Neural progenitor cell (in vitro differentiated cells): ENCODE results near the gene RHOD. TPM values are rescaled to one million over a fixed set of nuclear protein-coding genes. Genes with fewer than 3 reads are reported as not detected.

Experiments
- DNase-seq: peaks from one replicate; pipeline ENCODE4 v3.0.0-alpha.2; 2016; ENCODE audit warnings: low spot score
- H2AFZ ChIP-seq: fragments of 200-600 bp; sonication (generic); replicated peaks from 2 replicates; pipeline ENCODE4 v1.6.1; 2016; ENCODE audit warnings: antibody characterized with exemption
- H3F3A ChIP-seq: fragments of 200-600 bp; sonication (generic); 2 replicates; pipeline ENCODE4 v1.6.1; 2016; ENCODE audit warnings: antibody characterized with exemption, low read depth
- H3K27ac ChIP-seq: fragments of 200-600 bp; sonication (generic); 2 replicates; pipeline ENCODE4 v1.5.1; 2016; ENCODE audit warnings: mild to moderate bottlenecking
- H3K27me3 ChIP-seq: fragments of 200-600 bp; sonication (generic); 2 replicates; pipeline ENCODE4 v1.6.1; 2016; ENCODE audit warnings: mild to moderate bottlenecking, moderate library complexity
- H3K36me3 ChIP-seq: fragments of 200-600 bp; sonication (generic); 2 replicates; pipeline ENCODE4 v1.5.1; 2016
- H3K4me1 ChIP-seq: fragments of 200-600 bp; sonication (generic); 2 replicates; pipeline ENCODE4 v1.6.1; 2016; ENCODE audit warnings: mixed run types
- H3K4me2 ChIP-seq: fragments of 200-600 bp; sonication (generic); 2 replicates; pipeline ENCODE4 v1.6.1; 2016
- H3K4me3 ChIP-seq: fragments of 200-600 bp; sonication (generic); 2 replicates; pipeline ENCODE4 v1.5.1; 2016
- H3K79me2 ChIP-seq: fragments of 200-600 bp; sonication (generic); 2 replicates; pipeline ENCODE4 v1.6.1; 2016; ENCODE audit warnings: low read depth
- H3K9ac ChIP-seq: fragments of 200-600 bp; sonication (generic); 2 replicates; pipeline ENCODE4 v1.6.1; 2016
- H3K9me3 ChIP-seq: fragments of 200-600 bp; sonication (generic); 2 replicates; pipeline ENCODE4 v1.5.1; 2016; ENCODE audit warnings: low read depth
- H4K20me1 ChIP-seq: fragments of 200-600 bp; sonication (generic); 2 replicates; pipeline ENCODE4 v1.6.1; 2016; ENCODE audit warnings: low read depth
- H3K27ac Mint-ChIP-seq: 3 replicates; pipeline ENCODE4 v1.8.0; 2021; ENCODE audit warnings: mixed read lengths
- H3K27me3 Mint-ChIP-seq: 2 replicates; pipeline ENCODE4 v1.8.0; 2022; ENCODE audit warnings: low read depth, mild to moderate bottlenecking, inconsistent platforms, moderate library complexity, mixed read lengths; ENCODE audit not compliant: insufficient read depth
- H3K36me3 Mint-ChIP-seq: 3 replicates; pipeline ENCODE4 v1.8.0; 2021; ENCODE audit warnings: mixed read lengths
- H3K4me1 Mint-ChIP-seq: 3 replicates; pipeline ENCODE4 v1.8.0; 2021; ENCODE audit warnings: mixed read lengths
- H3K4me3 Mint-ChIP-seq: 3 replicates; pipeline ENCODE4 v1.8.0; 2021; ENCODE audit warnings: mild to moderate bottlenecking, moderate library complexity, mixed read lengths
- H3K9me3 Mint-ChIP-seq: 3 replicates; pipeline ENCODE4 v1.8.0; 2020; ENCODE audit warnings: mixed read lengths
- CTCF ChIP-seq: fragments of 200-600 bp; sonication (generic); IDR thresholded peaks from 2 replicates; pipeline ENCODE4 v1.5.1; 2017; ENCODE audit warnings: antibody characterized with exemption, mild to moderate bottlenecking
- EZH2 ChIP-seq: fragments of 200-600 bp; sonication (generic); IDR thresholded peaks from 2 replicates; pipeline ENCODE4 v1.6.1; 2017; ENCODE audit warnings: antibody characterized with exemption, mild to moderate bottlenecking, moderate library complexity
- EZH2phosphoT487 ChIP-seq: fragments of 200-600 bp; sonication (generic); IDR thresholded peaks from 2 replicates; pipeline ENCODE4 v1.6.1; 2017; ENCODE audit warnings: antibody characterized with exemption
- total RNA-seq: library from RNA; depleted of rRNA; stranded (reverse); fragments of >200 nt; gene quantifications from 2 replicates; pipeline ENCODE4 v1.2.3, GENCODE V29; 2015; ENCODE audit warnings: low replicate concordance

The RHOD gene
- total RNA-seq, 1 donor from 2014 or later: 6.6 TPM

GRCh38 chr11:67024966-67025365 is 31.7 kb upstream of the RHOD start:
- peaks cover 3% of the 10 kb centered on the region for H3K4me1 Mint-ChIP-seq
- H4K20me1 ChIP-seq: peaks cover 13% of the 10 kb centered on the region
- no peak for DNase-seq
- H3K9ac ChIP-seq: no peak overlapping the region
- no peaks in the 10 kb centered on the region for H3K36me3 ChIP-seq
- H3K4me1 ChIP-seq: peaks cover 9% of the 10 kb centered on the region
- H3K27me3 ChIP-seq: peaks cover 50% of the 10 kb centered on the region
- H3K36me3 Mint-ChIP-seq: no peaks in the 10 kb centered on the region
- no peaks in the 10 kb centered on the region for H3K9me3 Mint-ChIP-seq
- no peak overlapping the region for H3K27ac ChIP-seq
- TF ChIP-seq CTCF: no peak
- no peak for TF ChIP-seq EZH2phosphoT487
- no peak for TF ChIP-seq EZH2
- no peak overlapping the region for H3K4me3 ChIP-seq
- no peak overlapping the region for H3K4me2 ChIP-seq
- no peak overlapping the region for H2AFZ ChIP-seq
- peak overlapping the region; percentile 18 for H3K4me3 Mint-ChIP-seq
- H3K9me3 ChIP-seq: no peaks in the 10 kb centered on the region
- H3F3A ChIP-seq: peaks cover 6% of the 10 kb centered on the region
- H3K27ac Mint-ChIP-seq: no peak overlapping the region
- peaks cover 38% of the 10 kb centered on the region for H3K27me3 Mint-ChIP-seq
- H3K79me2 ChIP-seq: no peaks in the 10 kb centered on the region

DNA sequence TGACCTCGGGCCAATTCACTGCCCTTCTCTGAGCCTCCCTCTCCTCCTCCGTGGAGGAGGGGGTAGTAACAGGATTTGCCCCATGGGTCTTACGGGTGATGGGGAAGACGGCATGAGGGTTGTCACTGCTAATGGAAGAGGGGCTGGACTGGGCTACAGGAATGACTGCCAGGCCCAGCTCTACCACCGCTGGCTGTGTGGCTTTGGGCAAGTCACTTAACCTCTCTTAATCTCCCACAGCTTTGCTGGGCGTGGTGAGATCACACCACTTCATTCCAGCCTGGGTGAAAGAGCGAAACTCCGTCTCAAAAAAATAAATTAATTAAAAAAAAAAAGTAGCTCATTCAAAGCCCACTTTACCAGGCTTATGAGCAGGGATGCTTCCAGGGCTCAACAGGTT is 30.9 kb upstream of the RHOD start:
- H2AFZ ChIP-seq: no peak overlapping the region
- H3K9me3 ChIP-seq: no peaks in the 10 kb centered on the region
- H3K36me3 ChIP-seq: no peaks in the 10 kb centered on the region
- TF ChIP-seq EZH2phosphoT487: no peak
- TF ChIP-seq CTCF: no peak
- TF ChIP-seq EZH2: no peak
- H3K27ac ChIP-seq: no peak overlapping the region
- no peak overlapping the region for H3K4me2 ChIP-seq
- H3K4me3 ChIP-seq: no peak overlapping the region
- H3K4me1 ChIP-seq: peaks cover 9% of the 10 kb centered on the region
- H3K79me2 ChIP-seq: no peaks in the 10 kb centered on the region
- H3K27me3 ChIP-seq: peaks cover 50% of the 10 kb centered on the region
- no peak overlapping the region for H3K9ac ChIP-seq
- Mint-ChIP-seq H3K4me1 (peaks cover 3% of the 10 kb centered on the region), H3K27me3 (peaks cover 33% of the 10 kb centered on the region), H3K27ac (no peak overlapping the region), H3K9me3 (no peaks in the 10 kb centered on the region), H3K36me3 (no peaks in the 10 kb centered on the region), H3K4me3 (no peak overlapping the region)
- H3F3A ChIP-seq: peaks cover 6% of the 10 kb centered on the region
- H4K20me1 ChIP-seq: peaks cover 13% of the 10 kb centered on the region
- DNase-seq: no peak

GRCh38 chr11:67026941-67027340 is 29.7 kb upstream of the RHOD start:
- no peak overlapping the region for H3K4me3 Mint-ChIP-seq
- peaks cover 27% of the 10 kb centered on the region for H3K27me3 Mint-ChIP-seq

More at GRCh38 chr11:67026941-67027340, 29.7 kb upstream of the RHOD start:
- H3K9ac ChIP-seq: no peak overlapping the region
- no peak overlapping the region for H3K27ac ChIP-seq
- H3K4me2 ChIP-seq: no peak overlapping the region
- no peak overlapping the region for H3K27ac Mint-ChIP-seq
- H4K20me1 ChIP-seq: peaks cover 13% of the 10 kb centered on the region
- H3K4me1 Mint-ChIP-seq: peaks cover 4% of the 10 kb centered on the region
- H3K79me2 ChIP-seq: no peaks in the 10 kb centered on the region
- no peaks in the 10 kb centered on the region for H3K36me3 Mint-ChIP-seq
- peaks cover 6% of the 10 kb centered on the region for H3F3A ChIP-seq
- H3K36me3 ChIP-seq: no peaks in the 10 kb centered on the region
- peaks cover 9% of the 10 kb centered on the region for H3K4me1 ChIP-seq
- DNase-seq: no peak
- TF ChIP-seq EZH2phosphoT487: no peak
- TF ChIP-seq CTCF: no peak
- no peak for TF ChIP-seq EZH2
- no peak overlapping the region for H3K4me3 ChIP-seq
- H3K9me3 ChIP-seq: no peaks in the 10 kb centered on the region
- H3K9me3 Mint-ChIP-seq: no peaks in the 10 kb centered on the region
- H2AFZ ChIP-seq: no peak overlapping the region
- H3K27me3 ChIP-seq: peaks cover 42% of the 10 kb centered on the region
